Measurements from ENCODE around the gene ANKS6. TPM values are rescaled to one million over a fixed set of nuclear protein-coding genes. Genes with fewer than 3 reads are reported as not detected.
"Not testable (repeated sequence)": the region's sequence is repeated elsewhere in the genome, so short reads cannot be mapped to it uniquely, and the experiment has no call there.

The ANKS6 gene
- total and polyA plus RNA-seq, 2 donors: 8.8 to 18.3 TPM

GRCh38 chr9:98698856-98699255, 97.5 kb downstream of the ANKS6 start:
- H3K27ac ChIP-seq (ENCODE audit: low read depth): no peak overlapping the region
- 55% methylated on average over 6 of the region's 6 CpGs for WGBS
- DNase-seq (ENCODE audit: extremely low spot score): no peak
- no peaks in the 10 kb centered on the region for H3K36me3 ChIP-seq (ENCODE audit: insufficient read depth)
- no peak overlapping the region for H3K4me3 ChIP-seq (ENCODE audit: low read depth, low read length)
- H3K4me1 ChIP-seq (ENCODE audit: insufficient read depth): no peaks in the 10 kb centered on the region

DNA sequence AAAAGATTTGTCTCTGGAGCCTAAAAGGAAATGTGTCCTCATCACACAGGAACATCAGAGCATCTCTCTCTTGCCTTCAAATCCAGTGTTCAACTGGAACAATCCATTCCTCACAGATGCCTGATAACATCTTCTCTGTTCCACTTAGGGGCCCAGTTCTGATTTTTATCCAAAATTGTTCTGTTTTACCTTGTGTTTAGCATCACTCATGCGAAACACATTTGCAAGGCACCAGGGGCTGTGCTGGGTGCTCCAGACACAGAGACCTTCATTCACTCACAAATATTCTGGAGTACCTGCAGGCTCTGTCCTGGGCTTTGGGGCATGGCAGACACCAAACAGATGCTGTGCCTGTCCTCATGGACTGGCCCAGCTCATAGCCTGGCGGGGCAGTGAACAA, 101.4 kb downstream of the ANKS6 start:
- Histone ChIP-seq H3K27ac (ENCODE audit: low read depth) (no peak overlapping the region), H3K36me3 (ENCODE audit: insufficient read depth) (no peaks in the 10 kb centered on the region), H3K4me3 (ENCODE audit: low read depth, low read length) (no peak overlapping the region), H3K4me1 (ENCODE audit: insufficient read depth) (no peaks in the 10 kb centered on the region)
- no peak for DNase-seq (ENCODE audit: extremely low spot score)
- 90% methylated on average over 2 of the region's 2 CpGs for WGBS

GRCh38 chr9:98692392-98692791, 104.0 kb downstream of the ANKS6 start:
- no peaks in the 10 kb centered on the region for H3K36me3 ChIP-seq (ENCODE audit: insufficient read depth)
- H3K4me3 ChIP-seq (ENCODE audit: low read depth, low read length): no peak overlapping the region
- no peak for DNase-seq (ENCODE audit: extremely low spot score)
- H3K27ac ChIP-seq (ENCODE audit: low read depth): no peak overlapping the region
- no peaks in the 10 kb centered on the region for H3K4me1 ChIP-seq (ENCODE audit: insufficient read depth)
- 89% methylated on average over 7 of the region's 7 CpGs for WGBS

- 94% methylated on average over 3 of the region's 3 CpGs for WGBS
- DNase-seq (ENCODE audit: extremely low spot score): no peak
- H3K4me3 ChIP-seq (ENCODE audit: low read depth, low read length): no peak overlapping the region
- H3K27ac ChIP-seq (ENCODE audit: low read depth): no peak overlapping the region
- H3K36me3 ChIP-seq (ENCODE audit: insufficient read depth): no peaks in the 10 kb centered on the region
- no peaks in the 10 kb centered on the region for H3K4me1 ChIP-seq (ENCODE audit: insufficient read depth)
These were observed 104.5 kb downstream of the ANKS6 start for GRCh38 chr9:98691890-98692289.

DNA sequence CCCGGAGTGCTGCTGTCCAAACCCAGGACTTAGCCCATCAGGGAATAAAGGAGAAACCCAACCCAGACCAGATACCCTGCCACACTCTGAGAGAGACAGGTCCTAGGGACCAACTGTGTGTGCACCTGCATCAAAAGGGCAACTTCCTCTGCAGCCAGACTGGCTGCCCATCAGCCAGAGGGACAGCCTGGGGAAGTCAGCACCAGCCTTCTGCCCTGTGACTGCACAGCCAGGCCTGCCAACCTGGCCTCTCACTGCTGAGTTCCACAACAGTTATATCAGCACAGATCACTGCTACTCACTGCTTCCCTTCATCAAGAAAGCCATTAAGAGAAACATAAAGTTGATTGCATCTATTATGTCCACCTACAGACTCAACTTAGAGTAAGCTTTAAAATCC, 105.7 kb downstream of the ANKS6 start:
- WGBS: 69% methylated on average over 1 of the region's 1 CpG
- no peak for DNase-seq (ENCODE audit: extremely low spot score)
- no peaks in the 10 kb centered on the region for H3K36me3 ChIP-seq (ENCODE audit: insufficient read depth)
- no peaks in the 10 kb centered on the region for H3K4me1 ChIP-seq (ENCODE audit: insufficient read depth)
- no peak overlapping the region for H3K4me3 ChIP-seq (ENCODE audit: low read depth, low read length)
- no peak overlapping the region for H3K27ac ChIP-seq (ENCODE audit: low read depth)

DNA sequence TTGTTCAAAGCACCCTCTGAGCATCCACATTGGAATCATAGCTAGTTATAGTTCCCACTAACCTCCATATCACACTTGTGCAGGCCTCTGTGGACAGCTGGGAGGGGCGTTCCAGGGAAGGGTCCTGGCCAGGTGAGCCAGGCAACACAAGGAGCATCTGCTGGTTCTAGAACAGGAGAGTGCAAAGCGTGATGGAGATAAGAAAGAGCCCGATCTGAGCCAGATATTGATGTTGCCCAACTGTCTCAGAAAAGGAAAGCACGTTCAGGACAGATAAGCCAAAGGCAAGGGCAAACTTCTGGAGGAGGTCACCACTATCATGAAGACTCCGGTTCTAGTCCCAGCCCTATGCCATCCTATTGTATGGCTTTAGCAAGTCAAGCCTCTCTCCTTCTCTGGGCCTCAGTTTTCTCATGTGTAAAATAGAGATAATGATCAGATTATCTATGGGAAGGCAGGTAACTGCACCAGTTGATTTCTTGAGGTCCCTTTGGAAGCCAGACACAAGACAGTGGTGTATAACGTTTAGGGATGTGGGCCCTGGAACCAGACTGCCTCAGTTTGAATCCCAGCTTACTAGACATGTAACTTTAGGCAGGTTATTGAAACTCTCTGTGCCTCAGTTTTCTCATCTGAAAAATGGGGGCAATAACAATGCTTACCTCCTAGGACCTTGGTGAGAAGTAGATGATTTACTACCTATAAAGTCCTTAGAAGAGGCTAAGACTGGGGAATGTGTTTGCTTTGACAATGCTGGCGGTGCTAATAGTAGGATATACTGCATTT, 107.5 kb downstream of the ANKS6 start:
- 80% methylated on average over 7 of the region's 7 CpGs for WGBS
- DNase-seq (ENCODE audit: extremely low spot score): no peak
- Histone ChIP-seq H3K4me1 (ENCODE audit: insufficient read depth) (no peaks in the 10 kb centered on the region), H3K36me3 (ENCODE audit: insufficient read depth) (no peaks in the 10 kb centered on the region), H3K4me3 (ENCODE audit: low read depth, low read length) (no peak overlapping the region), H3K27ac (ENCODE audit: low read depth) (no peak overlapping the region)

GRCh38 chr9:98687911-98688310, 108.4 kb downstream of the ANKS6 start:
- H3K27ac ChIP-seq (ENCODE audit: low read depth): no peak overlapping the region
- no peak for DNase-seq (ENCODE audit: extremely low spot score)
- H3K4me3 ChIP-seq (ENCODE audit: low read depth, low read length): no peak overlapping the region
- 93% methylated on average over 1 of the region's 1 CpG for WGBS
- H3K4me1 ChIP-seq (ENCODE audit: insufficient read depth): no peaks in the 10 kb centered on the region
- no peaks in the 10 kb centered on the region for H3K36me3 ChIP-seq (ENCODE audit: insufficient read depth)

DNA sequence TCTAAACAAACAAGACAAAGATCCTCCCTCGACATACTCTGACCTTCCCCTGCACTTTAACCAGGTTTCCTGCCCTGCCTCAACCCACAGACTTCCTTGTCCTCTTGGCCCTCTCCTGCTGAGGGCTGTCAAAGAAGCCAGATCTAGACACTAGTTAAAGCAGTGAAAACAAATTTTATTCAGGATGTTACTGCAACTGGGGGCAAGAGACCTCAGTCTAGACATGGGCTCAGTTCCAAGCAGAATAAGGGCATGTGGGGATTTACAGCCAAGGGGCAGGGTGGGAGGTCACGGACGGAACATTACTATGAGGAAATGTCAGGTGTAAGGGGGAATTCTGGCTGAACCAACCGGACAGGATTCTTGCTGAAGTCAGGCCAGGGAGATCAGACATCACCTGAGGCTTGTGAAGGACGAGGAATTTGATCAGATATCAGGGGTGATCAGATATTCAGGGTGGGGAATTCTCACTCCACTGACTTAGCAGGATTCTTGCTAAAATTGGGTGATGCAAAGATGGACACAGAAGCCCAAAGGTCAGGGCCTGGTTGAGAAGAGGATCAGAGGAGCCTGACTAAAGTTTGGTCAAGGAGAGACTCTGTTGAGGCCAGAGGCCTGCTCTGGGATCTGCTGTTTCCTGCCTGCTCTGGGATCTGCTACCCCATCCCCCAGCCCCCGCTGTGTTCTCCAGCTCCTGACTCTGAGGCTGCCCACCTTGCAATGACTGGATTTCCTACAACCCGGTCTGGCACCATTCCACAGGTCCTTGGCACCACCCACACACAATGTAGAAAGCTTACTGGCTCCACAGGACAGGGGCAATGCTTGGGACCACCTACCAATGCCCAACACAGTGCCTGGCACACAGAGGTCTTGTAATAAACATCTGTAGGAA, 109.1 kb downstream of the ANKS6 start:
- 62% methylated on average over 7 of the region's 7 CpGs for WGBS
- DNase-seq (ENCODE audit: extremely low spot score): no peak

DNA sequence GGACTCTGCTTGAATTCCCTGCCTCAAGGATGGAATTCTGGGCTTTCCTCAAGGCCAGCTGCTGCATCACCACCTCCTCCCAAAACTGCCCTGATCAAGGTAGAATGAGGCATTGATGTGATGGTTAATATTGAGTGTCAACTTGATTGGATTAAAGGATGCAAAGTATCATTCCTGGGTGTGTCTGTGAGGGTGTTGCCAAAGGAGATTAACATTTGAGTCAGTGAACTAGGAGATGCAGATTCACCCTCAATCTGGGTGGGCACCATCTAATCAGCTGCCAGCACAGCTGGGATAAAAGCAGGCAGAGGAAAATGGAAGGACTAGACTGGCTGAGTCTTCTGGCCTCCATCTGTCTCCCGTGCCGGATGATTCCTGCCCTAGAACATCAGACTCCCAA, 111.5 kb downstream of the ANKS6 start:
- not testable (repeated sequence) for H3K27ac ChIP-seq (ENCODE audit: low read depth); H3K4me1 ChIP-seq (ENCODE audit: insufficient read depth); H3K36me3 ChIP-seq (ENCODE audit: insufficient read depth); H3K4me3 ChIP-seq (ENCODE audit: low read depth, low read length); DNase-seq (ENCODE audit: extremely low spot score)
- 79% methylated on average over 2 of the region's 2 CpGs for WGBS

More for the DNA sequence above, 109.1 kb downstream of the ANKS6 start:
- H3K4me1 ChIP-seq (ENCODE audit: insufficient read depth): no peaks in the 10 kb centered on the region
- no peak overlapping the region for H3K4me3 ChIP-seq (ENCODE audit: low read depth, low read length)
- no peak overlapping the region for H3K27ac ChIP-seq (ENCODE audit: low read depth)
- H3K36me3 ChIP-seq (ENCODE audit: insufficient read depth): no peaks in the 10 kb centered on the region

Other genes starting within 250 kb of the ANKS6 start
- 0.53 TPM for gene GABBR2, start 87.6 kb downstream of the ANKS6 start, total RNA-seq
- gene GABBR2, start 87.6 kb downstream of the ANKS6 start, polyA plus RNA-seq: 0.04 TPM
- 13.0 TPM for gene GALNT12, start 11.1 kb upstream of the ANKS6 start, total RNA-seq
- 12.6 TPM for gene GALNT12, start 11.1 kb upstream of the ANKS6 start, polyA plus RNA-seq
- 136 TPM for gene COL15A1, start 147.4 kb upstream of the ANKS6 start, total RNA-seq
- 42.0 TPM for gene COL15A1, start 147.4 kb upstream of the ANKS6 start, polyA plus RNA-seq

Data from urinary bladder (tissue), 4 donors.